ENCODE results near the gene DUSP1. TPM values are rescaled to one million over a fixed set of nuclear protein-coding genes. Genes with fewer than 3 reads are reported as not detected.

The DUSP1 gene
- polyA plus RNA-seq, 1 experiment: 432 TPM

Small RNA genes within 50 kb of the gene (small RNA-seq; reads per million reads assigned to genes)
- gene AC022217.4 (ENCODE audit: insufficient read length, low read depth, low replicate concordance): not detected
- not detected for gene RF00019 (ENCODE audit: insufficient read length, low read depth, low replicate concordance)

Other genes with a start within 250 kb of the DUSP1 start
- 1.5 and 2.3 TPM in 2 replicates for gene NEURL1B, start 129.9 kb downstream of the DUSP1 start, polyA plus RNA-seq (2011; rRNA removed)
- gene ERGIC1, start 63.1 kb upstream of the DUSP1 start, polyA plus RNA-seq (2011; rRNA removed): 173 and 216 TPM in 2 replicates
- 102 and 113 TPM in 2 replicates for gene RPL26L1, start 188.2 kb upstream of the DUSP1 start, polyA plus RNA-seq (2011; rRNA removed)
- 491 and 500 TPM in 2 replicates for gene ATP6V0E1, start 212.6 kb upstream of the DUSP1 start, polyA plus RNA-seq (2011; rRNA removed)